ENCODE measurements around the gene SSB.

- TF ChIP-seq CTCF (IDR thresholded peaks at IDR 0.05): no peak
- TF ChIP-seq POLR2A (IDR thresholded peaks at IDR 0.05): no peak
These were observed 24.2 kb downstream of the SSB start for GRCh38 chr2:169822785-169823392.
